Activated CD8-positive, alpha-beta T cell treated with anti-CD3 and anti-CD28 coated beads for 36 hours (primary cell): ENCODE measurements around the gene SMIM35. TPM values are rescaled to one million over a fixed set of nuclear protein-coding genes. Genes with fewer than 3 reads are reported as not detected.

Experiments used
- ATAC-seq: fragments of 200-7000 bp; cut with Tn5 transposase; one replicate; pipeline ENCODE4 v1.10.0; 2021; ENCODE audit warnings: mild to moderate bottlenecking, moderate library complexity
- CTCF ChIA-PET: fragments of 350-600 bp; sonication (Branson Sonifier 250); formaldehyde crosslinking; loops from one replicate; lab custom pipeline; 2021; ENCODE audit warnings: antibody characterized with exemption; lab: Charles Lee
- POLR2A ChIA-PET: fragments of 350-600 bp; sonication (Branson Sonifier 250); formaldehyde crosslinking; loops from one replicate; lab custom pipeline; 2021; ENCODE audit warnings: antibody characterized with exemption; lab: Charles Lee
- DNase-seq: peaks from one replicate; pipeline ENCODE4 v3.0.0-alpha.2; 2020
- H3K27ac Mint-ChIP-seq: one replicate; pipeline ENCODE4 v1.8.0; 2021; ENCODE audit warnings: mild to moderate bottlenecking, mixed read lengths
- H3K27me3 Mint-ChIP-seq: one replicate; pipeline ENCODE4 v1.8.0; 2021; ENCODE audit warnings: mixed read lengths
- H3K36me3 Mint-ChIP-seq: one replicate; pipeline ENCODE4 v1.8.0; 2021; ENCODE audit warnings: low read depth, mixed read lengths
- H3K4me1 Mint-ChIP-seq: one replicate; pipeline ENCODE4 v1.8.0; 2021; ENCODE audit warnings: low read depth, mixed read lengths
- H3K4me3 Mint-ChIP-seq: one replicate; pipeline ENCODE4 v1.8.0; 2021; ENCODE audit warnings: mild to moderate bottlenecking, moderate library complexity, mixed read lengths
- H3K9me3 Mint-ChIP-seq: one replicate; pipeline ENCODE4 v1.8.0; 2021; ENCODE audit warnings: mixed read lengths
- CTCF ChIP-seq: fragments of 200-600 bp; IDR thresholded peaks from one replicate; pipeline ENCODE4 v1.8.0; 2022; ENCODE audit warnings: antibody characterized with exemption, mild to moderate bottlenecking
- intact Hi-C: fragments of 100-400 bp; cut with micrococcal nuclease; formaldehyde crosslinking; loops from one replicate; pipeline ENCODE4 v1.10.0; 2022
- total RNA-seq, 2 experiments: library from RNA; stranded (reverse); gene quantifications; one replicate each; pipeline ENCODE4 v1.2.3, GENCODE V29; 2021

The SMIM35 gene
- total RNA-seq, 2 experiments from 2014 or later: 0.27 to 0.32 TPM

GRCh38 chr11:118061586-118062125 lies 25.1 kb downstream of the SMIM35 start:
- ATAC-seq (no peak), DNase-seq (no peak)
- no peaks in the 10 kb centered on the region for H3K9me3 Mint-ChIP-seq
- intact Hi-C loops: no loop called here
- H3K27ac Mint-ChIP-seq: no peak overlapping the region
- no peaks in the 10 kb centered on the region for H3K36me3 Mint-ChIP-seq
- no peaks in the 10 kb centered on the region for H3K27me3 Mint-ChIP-seq
- no peak overlapping the region for H3K4me3 Mint-ChIP-seq
- H3K4me1 Mint-ChIP-seq: peaks cover 1% of the 10 kb centered on the region
- no peak for TF ChIP-seq CTCF
- CTCF ChIA-PET: interaction anchor here (0.9 to 3.1 kb wide), 7 partner anchors 8 to 254 kb away, joined by 3 to 22 read pairs (median 3); no protein-coding TSS in a partner anchor
- POLR2A ChIA-PET: interaction anchor here (1.0 kb wide), 2 partner anchors 108 to 246 kb away, joined by 3 read pairs; no protein-coding TSS in a partner anchor

DNA sequence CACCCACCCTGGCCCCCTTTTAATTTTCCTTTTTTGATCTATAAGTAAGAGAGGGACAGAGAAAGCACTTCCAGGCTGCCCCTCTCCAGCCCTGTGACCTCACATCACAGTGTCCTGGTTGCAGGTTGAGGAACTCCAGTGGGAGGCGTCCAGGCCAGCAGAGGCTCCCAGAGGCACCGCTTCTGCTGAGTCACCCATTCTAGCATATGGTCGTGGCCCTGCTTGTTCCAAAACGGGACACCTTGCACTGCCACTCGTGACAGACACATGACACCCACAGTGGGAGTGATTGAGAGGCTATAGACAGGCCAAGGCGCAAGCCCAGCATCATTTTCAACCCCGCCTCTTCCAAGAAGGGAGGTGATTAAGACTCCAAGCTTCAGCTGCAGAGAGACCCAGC lies 25.9 kb downstream of the SMIM35 start:
- CTCF ChIA-PET: interaction anchor here (0.9 to 3.1 kb wide), 8 partner anchors 8 to 253 kb away, joined by 3 to 22 read pairs (median 4); no protein-coding TSS in a partner anchor
- no peaks in the 10 kb centered on the region for H3K9me3 Mint-ChIP-seq
- no peaks in the 10 kb centered on the region for H3K27me3 Mint-ChIP-seq
- peak; percentile 55 for ATAC-seq
- POLR2A ChIA-PET: interaction anchor here (1.0 kb wide), 1 partner anchor 245 kb away, joined by 3 read pairs; no protein-coding TSS in a partner anchor
- no peak overlapping the region for H3K27ac Mint-ChIP-seq
- intact Hi-C loops: no loop called here
- no peak for DNase-seq
- peaks cover 1% of the 10 kb centered on the region for H3K4me1 Mint-ChIP-seq
- H3K36me3 Mint-ChIP-seq: no peaks in the 10 kb centered on the region
- TF ChIP-seq CTCF: no peak
- no peak overlapping the region for H3K4me3 Mint-ChIP-seq

GRCh38 chr11:118060081-118060661 lies 26.6 kb downstream of the SMIM35 start:
- CTCF ChIA-PET: interaction anchor here (1.4 to 9.8 kb wide), 3 partner anchors 16 to 237 kb away, joined by 3 to 287 read pairs (median 5); no protein-coding TSS in a partner anchor
- H3K27me3 Mint-ChIP-seq: no peaks in the 10 kb centered on the region
- TF ChIP-seq CTCF: no peak
- DNase-seq (no peak), ATAC-seq (no peak)
- no peak overlapping the region for H3K4me3 Mint-ChIP-seq
- POLR2A ChIA-PET: no interaction called here
- no peaks in the 10 kb centered on the region for H3K9me3 Mint-ChIP-seq
- no peaks in the 10 kb centered on the region for H3K36me3 Mint-ChIP-seq
- H3K4me1 Mint-ChIP-seq: no peaks in the 10 kb centered on the region
- intact Hi-C loops: no loop called here
- no peak overlapping the region for H3K27ac Mint-ChIP-seq

DNA sequence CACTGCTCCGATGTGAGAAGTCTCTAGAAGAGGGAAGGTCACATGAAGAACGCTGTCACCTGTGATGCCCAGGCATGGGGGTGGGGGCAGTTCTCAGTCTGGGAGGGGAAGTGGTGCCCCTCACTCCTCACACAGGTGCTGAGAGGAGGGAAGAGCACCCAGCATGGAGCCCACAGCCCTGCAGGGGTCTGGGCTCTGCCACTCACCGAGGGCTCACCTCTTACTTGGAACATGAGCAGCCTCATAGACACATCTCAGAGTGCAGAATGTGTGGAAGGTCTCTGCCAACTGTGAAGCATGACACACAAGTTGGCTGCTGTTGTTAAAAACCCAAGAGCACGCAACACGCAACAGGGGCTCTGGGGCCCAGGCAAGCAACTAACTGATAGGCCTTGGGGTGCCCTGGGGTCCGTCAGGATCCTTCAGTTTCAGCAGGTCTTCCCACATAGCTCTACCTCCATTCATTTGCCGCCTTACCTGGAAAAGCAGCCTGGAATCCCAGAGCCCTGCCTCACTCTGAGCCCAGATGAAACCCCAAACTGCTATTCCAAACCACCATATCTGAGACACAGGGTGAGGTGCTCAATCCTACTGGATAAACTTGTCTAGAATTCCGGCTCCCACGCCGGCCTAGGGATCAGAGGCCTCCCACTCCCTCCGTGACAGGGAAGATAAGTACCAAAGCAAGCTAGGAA lies 27.4 kb downstream of the SMIM35 start:
- POLR2A ChIA-PET: interaction anchor here (1.4 kb wide), 1 partner anchor 16 kb away, joined by 3 read pairs; no protein-coding TSS in a partner anchor
- CTCF ChIA-PET: interaction anchor here (1.4 to 9.8 kb wide), 3 partner anchors 110 to 242 kb away, joined by 3 to 287 read pairs (median 5); no protein-coding TSS in a partner anchor
- ATAC-seq: no peak
- Mint-ChIP-seq H3K4me3 (no peak overlapping the region), H3K27me3 (no peaks in the 10 kb centered on the region), H3K27ac (no peak overlapping the region), H3K4me1 (no peaks in the 10 kb centered on the region), H3K36me3 (no peaks in the 10 kb centered on the region), H3K9me3 (no peaks in the 10 kb centered on the region)
- intact Hi-C loops: no loop called here
- TF ChIP-seq CTCF: no peak
- DNase-seq: no peak
